Breast epithelium (tissue), 3 donors: ENCODE data around the gene TFAM.

Experiments
- POLR2AphosphoS5 ChIP-seq, 3 donors: sonication (generic); formaldehyde crosslinking; IDR thresholded peaks; one replicate each; pipeline ENCODE4 v1.6.1; 2017; ENCODE audit warnings: antibody characterized with exemption in 3 of 3
- TF ChIP-seq, protein P1 (sequence below), 3 donors: fragments of 450-650 bp; IDR thresholded peaks; one replicate each; pipeline ENCODE4 v1.5.1; 2016 to 2017; ENCODE audit warnings: antibody characterized with exemption in 3 of 3, mild to moderate bottlenecking in 3 of 3, moderate library complexity in 3 of 3

DNA sequence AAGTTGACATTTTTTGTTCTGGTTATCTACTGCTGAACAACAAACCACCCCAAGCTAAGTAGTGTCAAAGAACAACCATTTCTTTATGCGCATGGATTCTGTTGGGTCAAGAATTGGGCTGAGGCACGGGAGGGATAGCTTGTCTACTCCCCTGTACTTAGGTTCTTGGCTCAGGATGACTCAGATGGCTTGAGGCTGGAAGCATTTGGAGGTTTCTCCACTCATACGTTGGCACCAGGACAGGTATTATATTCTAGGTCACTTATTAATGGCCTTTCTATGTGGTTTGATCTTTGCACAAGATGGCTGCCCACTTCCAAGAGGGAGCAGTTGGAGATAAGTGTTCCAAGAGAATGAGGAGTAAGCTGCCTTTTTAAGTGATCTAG is 11.8 kb upstream of the TFAM start:
- TF ChIP-seq, protein P1, sequence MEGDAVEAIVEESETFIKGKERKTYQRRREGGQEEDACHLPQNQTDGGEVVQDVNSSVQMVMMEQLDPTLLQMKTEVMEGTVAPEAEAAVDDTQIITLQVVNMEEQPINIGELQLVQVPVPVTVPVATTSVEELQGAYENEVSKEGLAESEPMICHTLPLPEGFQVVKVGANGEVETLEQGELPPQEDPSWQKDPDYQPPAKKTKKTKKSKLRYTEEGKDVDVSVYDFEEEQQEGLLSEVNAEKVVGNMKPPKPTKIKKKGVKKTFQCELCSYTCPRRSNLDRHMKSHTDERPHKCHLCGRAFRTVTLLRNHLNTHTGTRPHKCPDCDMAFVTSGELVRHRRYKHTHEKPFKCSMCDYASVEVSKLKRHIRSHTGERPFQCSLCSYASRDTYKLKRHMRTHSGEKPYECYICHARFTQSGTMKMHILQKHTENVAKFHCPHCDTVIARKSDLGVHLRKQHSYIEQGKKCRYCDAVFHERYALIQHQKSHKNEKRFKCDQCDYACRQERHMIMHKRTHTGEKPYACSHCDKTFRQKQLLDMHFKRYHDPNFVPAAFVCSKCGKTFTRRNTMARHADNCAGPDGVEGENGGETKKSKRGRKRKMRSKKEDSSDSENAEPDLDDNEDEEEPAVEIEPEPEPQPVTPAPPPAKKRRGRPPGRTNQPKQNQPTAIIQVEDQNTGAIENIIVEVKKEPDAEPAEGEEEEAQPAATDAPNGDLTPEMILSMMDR (IDR thresholded peaks at IDR 0.05): no peak
- no peak for TF ChIP-seq POLR2AphosphoS5 (IDR thresholded peaks at IDR 0.05)
